Measurements from ENCODE around the gene AVEN.

AVEN gene

DNA sequence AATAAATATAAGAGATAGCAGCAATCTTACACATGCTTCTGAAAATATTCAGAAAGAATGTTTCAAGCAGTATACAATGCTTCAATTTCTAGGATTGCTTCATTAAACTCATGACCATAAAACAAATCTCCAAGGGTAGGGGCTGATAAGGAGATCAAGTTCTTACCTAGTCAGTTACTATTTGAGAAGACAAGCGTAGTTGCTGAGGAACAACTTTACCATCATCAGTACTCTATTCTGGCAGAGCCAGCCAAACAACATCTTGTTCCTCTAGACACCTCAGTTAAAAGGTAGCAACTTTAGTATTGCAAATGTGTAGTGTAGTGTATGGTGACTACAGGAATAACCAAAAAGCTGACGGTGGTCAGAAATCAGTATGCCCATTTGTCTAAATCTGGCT lies 156.1 kb downstream of the AVEN start:
- no peak for DNase-seq (ENCODE audit: low read depth)
- TF ChIP-seq, protein P1, sequence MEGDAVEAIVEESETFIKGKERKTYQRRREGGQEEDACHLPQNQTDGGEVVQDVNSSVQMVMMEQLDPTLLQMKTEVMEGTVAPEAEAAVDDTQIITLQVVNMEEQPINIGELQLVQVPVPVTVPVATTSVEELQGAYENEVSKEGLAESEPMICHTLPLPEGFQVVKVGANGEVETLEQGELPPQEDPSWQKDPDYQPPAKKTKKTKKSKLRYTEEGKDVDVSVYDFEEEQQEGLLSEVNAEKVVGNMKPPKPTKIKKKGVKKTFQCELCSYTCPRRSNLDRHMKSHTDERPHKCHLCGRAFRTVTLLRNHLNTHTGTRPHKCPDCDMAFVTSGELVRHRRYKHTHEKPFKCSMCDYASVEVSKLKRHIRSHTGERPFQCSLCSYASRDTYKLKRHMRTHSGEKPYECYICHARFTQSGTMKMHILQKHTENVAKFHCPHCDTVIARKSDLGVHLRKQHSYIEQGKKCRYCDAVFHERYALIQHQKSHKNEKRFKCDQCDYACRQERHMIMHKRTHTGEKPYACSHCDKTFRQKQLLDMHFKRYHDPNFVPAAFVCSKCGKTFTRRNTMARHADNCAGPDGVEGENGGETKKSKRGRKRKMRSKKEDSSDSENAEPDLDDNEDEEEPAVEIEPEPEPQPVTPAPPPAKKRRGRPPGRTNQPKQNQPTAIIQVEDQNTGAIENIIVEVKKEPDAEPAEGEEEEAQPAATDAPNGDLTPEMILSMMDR (IDR thresholded peaks at IDR 0.05; ENCODE audit: insufficient read depth, low read depth, low read length, missing control alignments), result no peak
- H3K4me3 ChIP-seq (ENCODE audit: low read depth, low read length), result no peak overlapping the region

DNA sequence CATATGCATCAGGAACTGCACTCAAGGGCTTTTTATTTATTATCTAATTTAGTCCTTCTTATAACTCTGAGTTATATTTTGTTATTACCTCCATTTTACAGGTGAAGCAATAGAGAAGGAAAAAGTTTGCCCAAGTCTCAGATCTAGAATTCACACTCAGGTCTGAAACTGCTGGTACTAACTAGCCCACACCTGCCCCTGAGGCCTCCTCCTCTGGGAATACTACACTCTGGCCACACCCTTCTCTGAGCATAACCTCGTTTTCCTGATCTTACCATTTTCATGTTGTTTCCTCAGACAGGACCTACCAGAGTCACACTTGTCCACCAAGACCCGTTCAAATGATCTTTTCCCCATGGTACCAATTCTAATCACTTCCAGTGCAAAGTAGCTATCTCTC lies 164.8 kb downstream of the AVEN start:
- DNase-seq (ENCODE audit: low read depth), result no peak
- H3K4me3 ChIP-seq (ENCODE audit: low read depth, low read length), result no peak overlapping the region
- TF ChIP-seq, protein P1 (IDR thresholded peaks at IDR 0.05; ENCODE audit: insufficient read depth, low read depth, low read length, missing control alignments), result no peak

DNA sequence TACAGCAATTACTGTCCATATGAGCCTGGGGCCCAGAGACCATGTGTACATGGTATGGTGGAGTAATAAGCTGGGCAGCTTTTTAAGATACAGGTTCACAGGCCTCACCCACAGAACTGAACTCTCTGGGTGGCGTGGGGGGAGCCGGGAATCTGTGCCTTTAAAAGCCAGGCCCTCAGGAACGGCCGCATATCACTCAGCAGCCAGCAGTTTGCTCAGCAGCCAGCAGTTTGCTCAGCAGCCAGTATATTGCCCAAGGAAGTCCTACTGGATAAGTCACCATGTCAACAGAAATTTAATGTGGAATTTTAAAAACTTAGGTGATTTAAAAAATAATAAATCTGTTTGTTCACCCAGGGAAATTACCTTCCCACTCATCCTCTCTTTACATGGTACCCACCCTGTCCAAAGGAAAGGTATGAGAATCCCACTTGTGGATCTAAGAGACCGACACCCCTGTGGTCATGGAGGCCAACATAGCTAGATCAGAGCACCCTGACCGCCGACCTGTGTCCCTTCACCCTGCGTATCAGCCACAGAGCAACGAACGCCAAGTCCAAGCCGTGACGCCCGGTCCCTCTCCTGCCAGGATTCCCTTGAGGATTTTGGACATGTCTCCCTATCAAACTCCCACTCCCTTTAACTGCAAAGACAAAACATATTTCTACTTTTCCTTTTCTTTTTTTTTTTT lies 166.4 kb downstream of the AVEN start:
- DNase-seq (ENCODE audit: low read depth), result no peak
- TF ChIP-seq, protein P1 (IDR thresholded peaks at IDR 0.05; ENCODE audit: insufficient read depth, low read depth, low read length, missing control alignments), result no peak
- no peak overlapping the region for H3K4me3 ChIP-seq (ENCODE audit: low read depth, low read length)

DNA sequence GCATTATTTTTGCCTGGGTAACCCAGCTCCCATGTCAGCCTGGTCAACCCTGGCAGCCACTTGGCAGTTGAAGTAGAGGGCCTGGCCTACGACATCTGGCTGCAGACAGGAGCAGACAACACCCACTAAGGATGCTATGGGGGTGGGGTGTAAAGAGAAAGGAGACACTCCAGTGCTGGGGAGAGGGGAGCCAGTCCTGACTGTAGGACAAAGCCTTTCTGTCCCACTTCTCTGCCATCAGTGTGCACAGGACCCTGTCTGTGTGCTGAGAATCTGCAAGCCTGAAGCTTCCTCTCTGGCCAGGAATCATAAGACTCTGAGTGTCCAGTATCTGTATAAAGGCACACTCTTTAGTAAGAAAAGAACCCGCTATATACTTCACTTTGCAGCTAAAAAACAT lies 167.0 kb downstream of the AVEN start:
- no peak overlapping the region for H3K4me3 ChIP-seq (ENCODE audit: low read depth, low read length)
- no peak for DNase-seq (ENCODE audit: low read depth)
- TF ChIP-seq, protein P1 (IDR thresholded peaks at IDR 0.05; ENCODE audit: insufficient read depth, low read depth, low read length, missing control alignments), result no peak

DNA sequence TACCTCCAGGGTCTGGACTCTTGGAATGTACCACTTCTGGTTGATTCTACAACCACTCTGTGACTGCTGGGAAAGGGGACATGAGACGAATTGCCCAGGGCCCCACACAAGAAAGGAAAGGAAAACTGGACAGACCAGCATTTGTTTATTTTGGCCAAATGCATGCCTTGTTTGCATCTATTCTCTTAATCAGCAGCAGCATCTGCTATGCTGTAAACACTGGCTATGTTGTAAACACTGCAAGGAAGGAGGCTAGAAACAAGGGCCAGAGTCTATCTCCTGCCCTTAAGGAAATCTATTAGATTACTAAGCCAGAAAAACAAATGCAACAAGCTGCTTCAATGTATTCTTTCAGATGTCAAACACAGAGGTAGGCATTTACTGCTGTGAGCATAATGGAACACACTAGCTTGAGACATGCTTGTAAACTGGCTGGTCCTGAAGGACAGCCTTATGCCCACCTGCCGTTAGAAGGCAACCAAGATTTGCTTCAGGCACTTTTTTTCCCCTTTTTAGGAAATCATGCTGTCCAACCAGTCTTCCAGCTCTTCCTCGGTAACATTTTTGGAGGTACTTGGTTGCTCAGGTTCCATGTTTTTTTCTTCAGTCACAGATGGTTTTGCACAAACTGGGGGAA lies 172.8 kb downstream of the AVEN start:
- no peak overlapping the region for H3K4me3 ChIP-seq (ENCODE audit: low read depth, low read length)
- no peak for DNase-seq (ENCODE audit: low read depth)
- TF ChIP-seq, protein P1 (IDR thresholded peaks at IDR 0.05; ENCODE audit: insufficient read depth, low read depth, low read length, missing control alignments), result no peak

DNA sequence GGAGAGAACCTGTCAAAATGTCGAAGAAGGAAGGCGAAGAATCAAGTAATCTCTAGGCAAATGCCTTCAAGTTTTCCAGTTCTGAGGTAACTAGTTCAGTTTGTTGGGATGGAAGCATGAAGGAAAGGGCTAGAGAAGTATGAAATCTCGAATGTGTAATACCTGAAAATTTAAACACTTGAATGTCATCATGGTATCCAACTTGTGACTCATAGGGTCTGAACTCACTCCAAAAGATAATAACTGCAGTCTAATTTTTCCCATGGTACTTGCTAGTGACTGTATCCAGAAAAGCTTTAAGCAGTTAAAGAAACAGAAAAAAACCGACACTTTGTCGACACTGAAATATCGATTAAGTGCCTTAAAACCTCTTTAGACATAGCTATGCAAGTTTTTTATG lies 173.6 kb downstream of the AVEN start:
- TF ChIP-seq, protein P1 (IDR thresholded peaks at IDR 0.05; ENCODE audit: insufficient read depth, low read depth, low read length, missing control alignments), result no peak
- DNase-seq (ENCODE audit: low read depth), result no peak
- no peak overlapping the region for H3K4me3 ChIP-seq (ENCODE audit: low read depth, low read length)

Data from GM12865 (cell line).